Measurements from ENCODE around the gene ATP8B4. TPM values are rescaled to one million over a fixed set of nuclear protein-coding genes. Genes with fewer than 3 reads are reported as not detected.

Gene ATP8B4
- total and polyA plus RNA-seq, 2 donors (not counting 3 experiments of a cell fraction or from before 2014, with no cell fraction given), result not detected

DNA sequence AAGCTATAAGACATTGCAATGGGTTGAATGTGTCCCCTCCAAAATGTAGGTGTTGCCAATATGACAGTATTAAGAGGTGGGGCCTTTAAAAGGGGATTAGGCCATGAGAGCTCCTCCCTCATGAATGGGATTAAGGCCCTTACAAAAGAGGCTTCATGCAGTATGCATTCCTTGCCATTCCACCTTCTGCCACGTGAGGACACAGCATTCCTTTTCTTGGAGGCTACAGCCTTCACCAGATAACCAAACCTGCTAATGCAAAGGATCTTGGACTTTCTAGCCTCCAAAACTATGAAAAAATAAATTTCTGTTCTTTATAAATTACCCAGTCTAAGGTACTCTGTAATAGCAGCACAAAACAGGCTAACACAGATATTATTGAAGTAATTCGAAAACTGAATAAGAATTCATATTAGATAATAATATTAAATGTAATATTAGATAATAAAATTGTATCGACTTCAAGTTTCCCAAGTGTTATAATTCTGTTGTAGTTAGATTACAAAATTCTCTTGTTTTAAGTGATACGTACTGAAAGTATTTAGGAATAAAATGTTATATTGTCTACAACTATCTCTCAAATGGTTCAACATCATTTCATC is 29.4 kb upstream of the ATP8B4 start:
- Histone ChIP-seq H3K27ac (ENCODE audit: insufficient read depth, low read depth, low read length) (no peak overlapping the region), H2AFZ (ENCODE audit: low read depth, low read length) (no peak overlapping the region), H3K27me3 (ENCODE audit: control insufficient read depth in 2 of 2, insufficient read depth in 2 of 2, low read length in 2 of 2) (no peaks in the 10 kb centered on the region), H3K4me3 (replicated peaks in 1 of 3; ENCODE audit: insufficient read depth in 1 of 3, low read depth in 1 of 3, low read length in 3 of 3) (no peak overlapping the region), H3K9me1 (replicated peaks; ENCODE audit: control insufficient read depth, extremely low read depth, insufficient read depth, low read length) (no peaks in the 10 kb centered on the region), H3K4me1 (ENCODE audit: control insufficient read depth, extremely low read depth, insufficient read depth, low read length) (peaks cover 2% of the 10 kb centered on the region), H3K9ac (replicated peaks; ENCODE audit: extremely low read depth, insufficient read depth, low read length) (no peak overlapping the region), H3K79me2 (ENCODE audit: control insufficient read depth, insufficient read depth, low read length) (no peaks in the 10 kb centered on the region), H4K20me1 (replicated peaks; ENCODE audit: control insufficient read depth, extremely low read depth, insufficient read depth, low read length) (no peaks in the 10 kb centered on the region), H3K36me3 (ENCODE audit: control insufficient read depth in 2 of 2, extremely low read depth in 1 of 2, insufficient read depth in 2 of 2, low read length in 2 of 2) (no peaks in the 10 kb centered on the region), H3K4me2 (ENCODE audit: insufficient read depth, low read length) (no peak overlapping the region), H3K9me3 (replicated peaks; ENCODE audit: control insufficient read depth, insufficient read depth, low read length) (no peaks in the 10 kb centered on the region)
- ChIA-PET CTCF (interaction anchor here (0.6 to 2.1 kb wide), 8 partner anchors 14 to 913 kb away, joined by 3 to 23 read pairs (median 4); no protein-coding TSS in a partner anchor), POLR2A (no interaction called here)
- FAIRE-seq (peak; percentile 64), DNase-seq (ENCODE audit: low read depth, low spot score) (peak; percentile 61)
- no TSS peak for BruUV-seq (replicated peaks)
- dilution Hi-C loops (cut with MboI; ENCODE audit: extremely low pct_ligation_motif_present, low sequenced_read_pairs), result no loop called here
- intact Hi-C loops (cut with micrococcal nuclease), result loop anchor here (1.0 to 10.0 kb wide), 5 partner anchors 168 to 994 kb away; partner anchors contain the start of genes AP4E1, COPS2 and FGF7
- TF ChIP-seq JUN (IDR thresholded peaks at IDR 0.05; ENCODE audit: borderline replicate concordance, insufficient read depth, insufficient read length, low read depth), result no peak
- TF ChIP-seq, protein P1, sequence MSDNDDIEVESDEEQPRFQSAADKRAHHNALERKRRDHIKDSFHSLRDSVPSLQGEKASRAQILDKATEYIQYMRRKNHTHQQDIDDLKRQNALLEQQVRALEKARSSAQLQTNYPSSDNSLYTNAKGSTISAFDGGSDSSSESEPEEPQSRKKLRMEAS (IDR thresholded peaks at IDR 0.05; ENCODE audit: insufficient read depth, insufficient read length), result no peak
- TF ChIP-seq, protein P2, sequence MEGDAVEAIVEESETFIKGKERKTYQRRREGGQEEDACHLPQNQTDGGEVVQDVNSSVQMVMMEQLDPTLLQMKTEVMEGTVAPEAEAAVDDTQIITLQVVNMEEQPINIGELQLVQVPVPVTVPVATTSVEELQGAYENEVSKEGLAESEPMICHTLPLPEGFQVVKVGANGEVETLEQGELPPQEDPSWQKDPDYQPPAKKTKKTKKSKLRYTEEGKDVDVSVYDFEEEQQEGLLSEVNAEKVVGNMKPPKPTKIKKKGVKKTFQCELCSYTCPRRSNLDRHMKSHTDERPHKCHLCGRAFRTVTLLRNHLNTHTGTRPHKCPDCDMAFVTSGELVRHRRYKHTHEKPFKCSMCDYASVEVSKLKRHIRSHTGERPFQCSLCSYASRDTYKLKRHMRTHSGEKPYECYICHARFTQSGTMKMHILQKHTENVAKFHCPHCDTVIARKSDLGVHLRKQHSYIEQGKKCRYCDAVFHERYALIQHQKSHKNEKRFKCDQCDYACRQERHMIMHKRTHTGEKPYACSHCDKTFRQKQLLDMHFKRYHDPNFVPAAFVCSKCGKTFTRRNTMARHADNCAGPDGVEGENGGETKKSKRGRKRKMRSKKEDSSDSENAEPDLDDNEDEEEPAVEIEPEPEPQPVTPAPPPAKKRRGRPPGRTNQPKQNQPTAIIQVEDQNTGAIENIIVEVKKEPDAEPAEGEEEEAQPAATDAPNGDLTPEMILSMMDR (IDR thresholded peaks at IDR 0.05; ENCODE audit: extremely low read depth in 1 of 2, insufficient read depth in 1 of 2, low read depth in 1 of 2, low read length in 2 of 2), result peak in 1 of 2 donors; percentile 55

DNA sequence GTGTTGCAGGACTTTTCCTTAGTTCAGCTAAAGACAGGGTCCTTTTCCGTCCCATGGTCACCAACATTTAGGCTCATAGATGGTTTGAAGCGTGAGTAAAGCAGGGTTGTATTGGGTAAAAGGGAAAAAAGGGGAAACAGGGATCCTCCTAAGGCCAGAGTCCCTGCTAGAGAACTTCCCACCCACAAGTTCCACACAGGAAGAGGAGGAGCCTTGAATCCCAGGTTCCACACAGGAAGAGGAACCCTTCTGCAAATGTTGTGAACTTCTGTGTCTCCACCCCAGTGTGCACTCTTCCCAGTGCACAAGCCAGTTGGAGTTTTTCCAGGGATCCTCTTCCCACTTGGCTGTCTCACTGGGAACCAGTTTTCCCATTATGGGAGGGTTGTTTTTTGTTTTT is 27.6 kb upstream of the ATP8B4 start:
- TF ChIP-seq EZH2 (IDR thresholded peaks at IDR 0.05; ENCODE audit: borderline replicate concordance, low read depth, low read length, severe bottlenecking) (no peak), GATA2 (IDR thresholded peaks at IDR 0.05; ENCODE audit: insufficient read depth, insufficient read length, low read depth, low read length) (no peak), JUN (IDR thresholded peaks at IDR 0.05; ENCODE audit: borderline replicate concordance, insufficient read depth, insufficient read length, low read depth) (no peak), MYC (IDR thresholded peaks at IDR 0.05; ENCODE audit: low read depth, low read length) (no peak), POLR2A (IDR thresholded peaks at IDR 0.05; ENCODE audit: low read depth, low read length) (no peak), FOS (IDR thresholded peaks at IDR 0.05; ENCODE audit: borderline replicate concordance, insufficient read depth, low read length) (no peak), POLR2AphosphoS5 (IDR thresholded peaks at IDR 0.05; ENCODE audit: insufficient read depth, low read depth, low read length) (no peak)
- TF ChIP-seq, protein P1 (IDR thresholded peaks at IDR 0.05; ENCODE audit: insufficient read depth, insufficient read length), result no peak
- TF ChIP-seq, protein P2 (IDR thresholded peaks at IDR 0.05; ENCODE audit: extremely low read depth in 1 of 2, insufficient read depth in 1 of 2, low read depth in 1 of 2, low read length in 2 of 2), result no peak
- no peak for DNase-seq (ENCODE audit: low read depth, low spot score)
- no peaks in the 10 kb centered on the region for H3K27me3 ChIP-seq (ENCODE audit: control insufficient read depth in 2 of 2, insufficient read depth in 2 of 2, low read length in 2 of 2)
- no TSS peak for BruUV-seq (replicated peaks)
- H3K9me1 ChIP-seq (replicated peaks; ENCODE audit: control insufficient read depth, extremely low read depth, insufficient read depth, low read length), result no peaks in the 10 kb centered on the region
- no peaks in the 10 kb centered on the region for H4K20me1 ChIP-seq (replicated peaks; ENCODE audit: control insufficient read depth, extremely low read depth, insufficient read depth, low read length)
- ChIA-PET POLR2A (no interaction called here), CTCF (interaction anchor here (1.6 to 2.7 kb wide), 5 partner anchors 170 to 1346 kb away, joined by 7 to 79 read pairs (median 33); partner anchors contain the start of gene FGF7)
- no peaks in the 10 kb centered on the region for H3K79me2 ChIP-seq (ENCODE audit: control insufficient read depth, insufficient read depth, low read length)
- dilution Hi-C loops (cut with MboI; ENCODE audit: extremely low pct_ligation_motif_present, low sequenced_read_pairs) (no loop called here), intact Hi-C loops (cut with micrococcal nuclease) (loop anchor here (5.0 to 10.0 kb wide), 4 partner anchors 674 to 992 kb away; partner anchors contain the start of genes AP4E1, COPS2 and FGF7)
- no peaks in the 10 kb centered on the region for H3K9me3 ChIP-seq (replicated peaks; ENCODE audit: control insufficient read depth, insufficient read depth, low read length)
- H3K4me3 ChIP-seq (replicated peaks in 1 of 3; ENCODE audit: insufficient read depth in 1 of 3, low read depth in 1 of 3, low read length in 3 of 3), result no peak overlapping the region
- no peak for FAIRE-seq
- peak overlapping the region; percentile 35 for H2AFZ ChIP-seq (ENCODE audit: low read depth, low read length)
- no peak overlapping the region for H3K9ac ChIP-seq (replicated peaks; ENCODE audit: extremely low read depth, insufficient read depth, low read length)
- no peak overlapping the region for H3K27ac ChIP-seq (ENCODE audit: insufficient read depth, low read depth, low read length)
- H3K4me2 ChIP-seq (ENCODE audit: insufficient read depth, low read length), result no peak overlapping the region
- H3K36me3 ChIP-seq (ENCODE audit: control insufficient read depth in 2 of 2, extremely low read depth in 1 of 2, insufficient read depth in 2 of 2, low read length in 2 of 2), result no peaks in the 10 kb centered on the region
- peaks cover 2% of the 10 kb centered on the region for H3K4me1 ChIP-seq (ENCODE audit: control insufficient read depth, extremely low read depth, insufficient read depth, low read length)

Measured in endothelial cell of umbilical vein (primary cell).